Measurements from ENCODE around the gene PEX6. TPM values are rescaled to one million over a fixed set of nuclear protein-coding genes. Genes with fewer than 3 reads are reported as not detected.

PEX6 gene
- total RNA-seq, 1 donor from 2014 or later, result 8.9 TPM

GRCh38 chr6:42916288-42916687 is 62.7 kb downstream of the PEX6 start:
- intact Hi-C loops (cut with DNase I), result no loop called here
- no peak for DNase-seq (ENCODE audit: low spot score in 2 of 2)
- no peaks in the 10 kb centered on the region for H3K9me3 ChIP-seq
- H3K27ac ChIP-seq, result no peak overlapping the region
- H3K4me1 ChIP-seq, result peaks cover 0 to 6% of the 10 kb centered on the region in 2 donors
- peaks cover 6% of the 10 kb centered on the region for H3K27me3 ChIP-seq
- H3K4me3 ChIP-seq, result no peak overlapping the region
- TF ChIP-seq CTCF (IDR thresholded peaks at IDR 0.05), result no peak
- no peaks in the 10 kb centered on the region for H3K36me3 ChIP-seq

- intact Hi-C loops (cut with DNase I), result no loop called here
- Histone ChIP-seq H3K9me3 (no peaks in the 10 kb centered on the region), H3K27me3 (peaks cover 6% of the 10 kb centered on the region), H3K4me1 (peaks cover 0 to 7% of the 10 kb centered on the region in 2 donors), H3K27ac (no peak within 1 kb of the TSS), H3K4me3 (no peak within 1 kb of the TSS), H3K36me3 (no peaks in the 10 kb centered on the region)
- TF ChIP-seq CTCF (IDR thresholded peaks at IDR 0.05), result no peak
- no peak for DNase-seq (ENCODE audit: low spot score in 2 of 2)
Observed at GRCh38 chr6:42915732-42916131, 63.2 kb downstream of the PEX6 start, which contains the start of gene PTCRA. Gene PTCRA, plus strand, starts transcription at chr6:42916053. Its CDS starts 17 bp downstream, at chr6:42916070.

GRCh38 chr6:42914546-42914945 is 64.4 kb downstream of the PEX6 start:
- Histone ChIP-seq H3K4me1 (peaks cover 0 to 7% of the 10 kb centered on the region in 2 donors), H3K4me3 (no peak overlapping the region), H3K27me3 (peaks cover 6% of the 10 kb centered on the region), H3K27ac (no peak overlapping the region), H3K36me3 (no peaks in the 10 kb centered on the region), H3K9me3 (no peaks in the 10 kb centered on the region)
- TF ChIP-seq CTCF (IDR thresholded peaks at IDR 0.05), result no peak
- no peak for DNase-seq (ENCODE audit: low spot score in 2 of 2)
- intact Hi-C loops (cut with DNase I), result no loop called here

Other genes with a start within 250 kb of the PEX6 start
- 50.8 TPM for gene TBCC, start 233.1 kb downstream of the PEX6 start, total RNA-seq
- gene BICRAL, start 197.1 kb downstream of the PEX6 start, total RNA-seq, result 9.7 TPM
- gene RPL7L1, start 99.6 kb downstream of the PEX6 start, total RNA-seq, result 34.8 TPM
- not detected for gene PTCRA, start 63.1 kb downstream of the PEX6 start, total RNA-seq
- 49.6 TPM for gene CNPY3, start 49.7 kb downstream of the PEX6 start, total RNA-seq
- gene GNMT, start 18.4 kb downstream of the PEX6 start, total RNA-seq, result not detected
- gene PPP2R5D, start 5.4 kb upstream of the PEX6 start, total RNA-seq, result 27.7 TPM
- 61.1 TPM for gene MEA1, start 34.8 kb upstream of the PEX6 start, total RNA-seq
- 64.0 TPM for gene KLHDC3, start 35.1 kb upstream of the PEX6 start, total RNA-seq
- 20.6 TPM for gene RRP36, start 42.4 kb upstream of the PEX6 start, total RNA-seq
- 26.7 TPM for gene CUL7, start 74.7 kb upstream of the PEX6 start, total RNA-seq
- 42.3 TPM for gene MRPL2, start 80.3 kb upstream of the PEX6 start, total RNA-seq
- 17.8 TPM for gene KLC4, start 80.5 kb upstream of the PEX6 start, total RNA-seq
- 34.9 TPM for gene PTK7, start 97.1 kb upstream of the PEX6 start, total RNA-seq
- 71.2 TPM for gene SRF, start 192.1 kb upstream of the PEX6 start, total RNA-seq
- gene CUL9, start 203.0 kb upstream of the PEX6 start, total RNA-seq, result 36.1 TPM